HEK293 (cell line): ENCODE measurements around the gene SARS2.

Experiments used
- BCL11A ChIP-seq: fragments of 450-650 bp; formaldehyde crosslinking; IDR thresholded peaks from 2 replicates; pipeline ENCODE4 v1.5.1; 2016; ENCODE audit warnings: low read depth, missing biosample characterization, missing genetic modification characterization
- BCL6B ChIP-seq: fragments of 450-650 bp; formaldehyde crosslinking; IDR thresholded peaks from 2 replicates; pipeline ENCODE4 v1.5.1; 2017; ENCODE audit warnings: missing biosample characterization, missing genetic modification characterization
- GLIS2 ChIP-seq: fragments of 450-650 bp; formaldehyde crosslinking; IDR thresholded peaks from 2 replicates; pipeline ENCODE4 v1.5.1; 2016; ENCODE audit warnings: missing biosample characterization, missing genetic modification characterization
- HOXA7 ChIP-seq: sonication (generic); formaldehyde crosslinking; IDR thresholded peaks from 2 replicates; pipeline ENCODE4 v1.8.1; 2022; ENCODE audit warnings: missing genetic modification reagents, borderline replicate concordance
- KLF1 ChIP-seq: fragments of 450-650 bp; formaldehyde crosslinking; IDR thresholded peaks from 2 replicates; pipeline ENCODE4 v1.5.1; 2016; ENCODE audit warnings: missing biosample characterization, missing genetic modification characterization
- OSR2 ChIP-seq: fragments of 450-650 bp; formaldehyde crosslinking; IDR thresholded peaks from 2 replicates; pipeline ENCODE4 v1.5.1; 2016; ENCODE audit warnings: missing biosample characterization, missing genetic modification characterization
- REPIN1 ChIP-seq: fragments of 450-650 bp; formaldehyde crosslinking; IDR thresholded peaks from 2 replicates; pipeline ENCODE4 v1.5.1; 2017; ENCODE audit warnings: missing biosample characterization, missing genetic modification characterization, low read depth
- YY1 ChIP-seq: fragments of 450-650 bp; formaldehyde crosslinking; IDR thresholded peaks from 2 replicates; pipeline ENCODE4 v1.5.1; 2018; ENCODE audit warnings: missing biosample characterization, missing genetic modification characterization
- ZEB2 ChIP-seq: fragments of 450-650 bp; formaldehyde crosslinking; IDR thresholded peaks from 2 replicates; pipeline ENCODE4 v1.5.1; 2016; ENCODE audit warnings: missing biosample characterization, missing genetic modification characterization
- ZFP69B ChIP-seq: fragments of 450-650 bp; formaldehyde crosslinking; IDR thresholded peaks from 2 replicates; pipeline ENCODE4 v1.5.1; 2016; ENCODE audit warnings: missing biosample characterization, missing genetic modification characterization
- ZNF114 ChIP-seq: fragments of 450-650 bp; formaldehyde crosslinking; IDR thresholded peaks from 2 replicates; pipeline ENCODE4 v1.5.0; 2017; ENCODE audit warnings: missing biosample characterization, missing genetic modification characterization
- ZNF148 ChIP-seq: fragments of 450-650 bp; formaldehyde crosslinking; IDR thresholded peaks from 2 replicates; pipeline ENCODE4 v1.5.0; 2017; ENCODE audit warnings: missing biosample characterization, missing genetic modification characterization, borderline replicate concordance
- ZNF155 ChIP-seq: fragments of 450-650 bp; formaldehyde crosslinking; IDR thresholded peaks from 2 replicates; pipeline ENCODE4 v1.5.1; 2016; ENCODE audit warnings: missing biosample characterization, missing genetic modification characterization
- ZNF157 ChIP-seq: fragments of 450-650 bp; formaldehyde crosslinking; IDR thresholded peaks from 2 replicates; pipeline ENCODE4 v1.5.1; 2016; ENCODE audit warnings: missing biosample characterization, missing genetic modification characterization
- ZNF175 ChIP-seq: fragments of 450-650 bp; formaldehyde crosslinking; IDR thresholded peaks from 2 replicates; pipeline ENCODE4 v1.5.1; 2016; ENCODE audit warnings: missing biosample characterization, missing genetic modification characterization
- ZNF184 ChIP-seq: fragments of 450-650 bp; IDR thresholded peaks from 2 replicates; pipeline ENCODE4 v1.5.1; 2018; ENCODE audit warnings: missing biosample characterization, mild to moderate bottlenecking, missing genetic modification characterization
- ZNF24 ChIP-seq: fragments of 450-650 bp; formaldehyde crosslinking; IDR thresholded peaks from 2 replicates; pipeline ENCODE4 v1.5.1; 2016; ENCODE audit warnings: missing biosample characterization, missing genetic modification characterization
- ZNF311 ChIP-seq: fragments of 450-650 bp; formaldehyde crosslinking; IDR thresholded peaks from 2 replicates; pipeline ENCODE4 v1.5.1; 2017; ENCODE audit warnings: missing biosample characterization, missing genetic modification characterization, borderline replicate concordance
- ZNF423 ChIP-seq: fragments of 450-650 bp; formaldehyde crosslinking; IDR thresholded peaks from 2 replicates; pipeline ENCODE4 v1.5.1; 2016; ENCODE audit warnings: missing biosample characterization, missing genetic modification characterization
- ZNF449 ChIP-seq: fragments of 450-650 bp; formaldehyde crosslinking; IDR thresholded peaks from 2 replicates; pipeline ENCODE4 v1.5.1; 2017; ENCODE audit warnings: missing biosample characterization, mild to moderate bottlenecking, missing genetic modification characterization, moderate library complexity
- ZNF529 ChIP-seq: fragments of 450-650 bp; formaldehyde crosslinking; IDR thresholded peaks from 2 replicates; pipeline ENCODE4 v1.5.1; 2017; ENCODE audit warnings: missing genetic modification characterization, missing biosample characterization; ENCODE audit not compliant: insufficient replicate concordance
- ZNF555 ChIP-seq: fragments of 450-650 bp; formaldehyde crosslinking; conservative IDR thresholded peaks from 2 replicates; pipeline ENCODE4 v1.5.1; 2017; ENCODE audit warnings: missing biosample characterization, mild to moderate bottlenecking, missing genetic modification characterization, inconsistent platforms
- ZNF76 ChIP-seq: fragments of 450-650 bp; formaldehyde crosslinking; IDR thresholded peaks from 2 replicates; pipeline ENCODE4; 2016; ENCODE audit warnings: low read depth, missing biosample characterization, missing genetic modification characterization, borderline replicate concordance
- TF ChIP-seq, protein P1 (sequence below): fragments of 450-650 bp; formaldehyde crosslinking; IDR thresholded peaks from 2 replicates; pipeline ENCODE4 v1.5.1; 2017; ENCODE audit warnings: missing biosample characterization, missing genetic modification characterization
- TF ChIP-seq, protein P2 (sequence below): fragments of 450-650 bp; formaldehyde crosslinking; IDR thresholded peaks from 2 replicates; pipeline ENCODE4 v1.5.1; 2016; ENCODE audit warnings: missing biosample characterization, missing genetic modification characterization, low read depth
- TF ChIP-seq, protein P3 (sequence below): fragments of 450-650 bp; formaldehyde crosslinking; IDR thresholded peaks from 2 replicates; pipeline ENCODE4 v1.5.1; 2016; ENCODE audit warnings: missing biosample characterization, missing genetic modification characterization
- TF ChIP-seq, protein P4 (sequence below): fragments of 450-650 bp; formaldehyde crosslinking; IDR thresholded peaks from 2 replicates; pipeline ENCODE4 v1.5.1; 2017; ENCODE audit warnings: missing biosample characterization, missing genetic modification characterization

The SARS2 gene

GRCh38 chr19:38898788-38899446 lies 31.6 kb downstream of the SARS2 start (continued):
- TF ChIP-seq ZNF449 (tag by site-specific recombination) (no peak; the same call in 1 of the 2 replicates), ZEB2 (tag by site-specific recombination) (no peak), ZFP69B (peak; percentile 64; the same call in 1 of the 2 replicates), ZNF76 (tag by site-specific recombination) (no peak), ZNF184 (tag by site-specific recombination) (no peak), GLIS2 (peak; percentile 70), OSR2 (tag by site-specific recombination) (no peak), BCL6B (no peak), BCL11A (tag by site-specific recombination) (no peak), REPIN1 (tag by site-specific recombination) (peak; percentile 94; the same call in 1 of the 2 replicates), ZNF175 (no peak), KLF1 (tag by site-specific recombination) (no peak), ZNF24 (tag by site-specific recombination) (no peak), YY1 (no peak), ZNF155 (tag by site-specific recombination) (no peak), HOXA7 (no peak), ZNF529 (tag by site-specific recombination) (no peak), ZNF555 (tag by site-specific recombination) (no peak), ZNF157 (tag by site-specific recombination) (no peak), ZNF423 (tag by site-specific recombination) (peak; percentile 93), ZNF311 (0 out of 2 replicates have a peak, but pooled peaks have one; percentile 36), ZNF114 (tag by site-specific recombination) (no peak), ZNF148 (tag by site-specific recombination) (no peak)
- TF ChIP-seq, protein P1, sequence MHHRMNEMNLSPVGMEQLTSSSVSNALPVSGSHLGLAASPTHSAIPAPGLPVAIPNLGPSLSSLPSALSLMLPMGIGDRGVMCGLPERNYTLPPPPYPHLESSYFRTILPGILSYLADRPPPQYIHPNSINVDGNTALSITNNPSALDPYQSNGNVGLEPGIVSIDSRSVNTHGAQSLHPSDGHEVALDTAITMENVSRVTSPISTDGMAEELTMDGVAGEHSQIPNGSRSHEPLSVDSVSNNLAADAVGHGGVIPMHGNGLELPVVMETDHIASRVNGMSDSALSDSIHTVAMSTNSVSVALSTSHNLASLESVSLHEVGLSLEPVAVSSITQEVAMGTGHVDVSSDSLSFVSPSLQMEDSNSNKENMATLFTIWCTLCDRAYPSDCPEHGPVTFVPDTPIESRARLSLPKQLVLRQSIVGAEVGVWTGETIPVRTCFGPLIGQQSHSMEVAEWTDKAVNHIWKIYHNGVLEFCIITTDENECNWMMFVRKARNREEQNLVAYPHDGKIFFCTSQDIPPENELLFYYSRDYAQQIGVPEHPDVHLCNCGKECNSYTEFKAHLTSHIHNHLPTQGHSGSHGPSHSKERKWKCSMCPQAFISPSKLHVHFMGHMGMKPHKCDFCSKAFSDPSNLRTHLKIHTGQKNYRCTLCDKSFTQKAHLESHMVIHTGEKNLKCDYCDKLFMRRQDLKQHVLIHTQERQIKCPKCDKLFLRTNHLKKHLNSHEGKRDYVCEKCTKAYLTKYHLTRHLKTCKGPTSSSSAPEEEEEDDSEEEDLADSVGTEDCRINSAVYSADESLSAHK: no peak
- TF ChIP-seq, protein P2, sequence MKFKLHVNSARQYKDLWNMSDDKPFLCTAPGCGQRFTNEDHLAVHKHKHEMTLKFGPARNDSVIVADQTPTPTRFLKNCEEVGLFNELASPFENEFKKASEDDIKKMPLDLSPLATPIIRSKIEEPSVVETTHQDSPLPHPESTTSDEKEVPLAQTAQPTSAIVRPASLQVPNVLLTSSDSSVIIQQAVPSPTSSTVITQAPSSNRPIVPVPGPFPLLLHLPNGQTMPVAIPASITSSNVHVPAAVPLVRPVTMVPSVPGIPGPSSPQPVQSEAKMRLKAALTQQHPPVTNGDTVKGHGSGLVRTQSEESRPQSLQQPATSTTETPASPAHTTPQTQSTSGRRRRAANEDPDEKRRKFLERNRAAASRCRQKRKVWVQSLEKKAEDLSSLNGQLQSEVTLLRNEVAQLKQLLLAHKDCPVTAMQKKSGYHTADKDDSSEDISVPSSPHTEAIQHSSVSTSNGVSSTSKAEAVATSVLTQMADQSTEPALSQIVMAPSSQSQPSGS: no peak
- TF ChIP-seq, protein P3, sequence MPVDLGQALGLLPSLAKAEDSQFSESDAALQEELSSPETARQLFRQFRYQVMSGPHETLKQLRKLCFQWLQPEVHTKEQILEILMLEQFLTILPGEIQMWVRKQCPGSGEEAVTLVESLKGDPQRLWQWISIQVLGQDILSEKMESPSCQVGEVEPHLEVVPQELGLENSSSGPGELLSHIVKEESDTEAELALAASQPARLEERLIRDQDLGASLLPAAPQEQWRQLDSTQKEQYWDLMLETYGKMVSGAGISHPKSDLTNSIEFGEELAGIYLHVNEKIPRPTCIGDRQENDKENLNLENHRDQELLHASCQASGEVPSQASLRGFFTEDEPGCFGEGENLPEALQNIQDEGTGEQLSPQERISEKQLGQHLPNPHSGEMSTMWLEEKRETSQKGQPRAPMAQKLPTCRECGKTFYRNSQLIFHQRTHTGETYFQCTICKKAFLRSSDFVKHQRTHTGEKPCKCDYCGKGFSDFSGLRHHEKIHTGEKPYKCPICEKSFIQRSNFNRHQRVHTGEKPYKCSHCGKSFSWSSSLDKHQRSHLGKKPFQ (tag by site-specific recombination): no peak
- TF ChIP-seq, protein P4, sequence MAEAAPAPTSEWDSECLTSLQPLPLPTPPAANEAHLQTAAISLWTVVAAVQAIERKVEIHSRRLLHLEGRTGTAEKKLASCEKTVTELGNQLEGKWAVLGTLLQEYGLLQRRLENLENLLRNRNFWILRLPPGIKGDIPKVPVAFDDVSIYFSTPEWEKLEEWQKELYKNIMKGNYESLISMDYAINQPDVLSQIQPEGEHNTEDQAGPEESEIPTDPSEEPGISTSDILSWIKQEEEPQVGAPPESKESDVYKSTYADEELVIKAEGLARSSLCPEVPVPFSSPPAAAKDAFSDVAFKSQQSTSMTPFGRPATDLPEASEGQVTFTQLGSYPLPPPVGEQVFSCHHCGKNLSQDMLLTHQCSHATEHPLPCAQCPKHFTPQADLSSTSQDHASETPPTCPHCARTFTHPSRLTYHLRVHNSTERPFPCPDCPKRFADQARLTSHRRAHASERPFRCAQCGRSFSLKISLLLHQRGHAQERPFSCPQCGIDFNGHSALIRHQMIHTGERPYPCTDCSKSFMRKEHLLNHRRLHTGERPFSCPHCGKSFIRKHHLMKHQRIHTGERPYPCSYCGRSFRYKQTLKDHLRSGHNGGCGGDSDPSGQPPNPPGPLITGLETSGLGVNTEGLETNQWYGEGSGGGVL (tag by site-specific recombination): peak; percentile 92
